Activated gamma-delta T cell (primary cell): ENCODE results near the gene FRMD8.

Experiments
- DNase-seq: peaks from one replicate; lab custom pipeline; 2025; lab: John Stamatoyannopoulos, UW

FRMD8 gene

GRCh38 chr11:65414776-65415498, 28.5 kb downstream of the FRMD8 start:
- DNase-seq: no peak

- no peak for DNase-seq
These were observed 29.3 kb downstream of the FRMD8 start for GRCh38 chr11:65415499-65416340.

- DNase-seq: peak; percentile 85
These were observed 29.9 kb downstream of the FRMD8 start for GRCh38 chr11:65416341-65416824.

- no peak for DNase-seq
These were observed 30.6 kb downstream of the FRMD8 start for GRCh38 chr11:65416841-65417701.

GRCh38 chr11:65417702-65418430, 31.4 kb downstream of the FRMD8 start:
- no peak for DNase-seq

GRCh38 chr11:65418431-65418680, 31.9 kb downstream of the FRMD8 start:
- no peak for DNase-seq

- DNase-seq: peak; percentile 69
These were observed 32.4 kb downstream of the FRMD8 start for GRCh38 chr11:65418681-65419459.

GRCh38 chr11:65419460-65419771, 33.0 kb downstream of the FRMD8 start:
- DNase-seq: no peak

GRCh38 chr11:65419772-65420481, 33.5 kb downstream of the FRMD8 start:
- no peak for DNase-seq

GRCh38 chr11:65420506-65420905, 34.1 kb downstream of the FRMD8 start:
- DNase-seq: no peak

GRCh38 chr11:65420979-65421793, 34.7 kb downstream of the FRMD8 start:
- DNase-seq: peak; percentile 42

GRCh38 chr11:65421794-65422632, 35.6 kb downstream of the FRMD8 start:
- peak; percentile 90 for DNase-seq

- peak; percentile 60 for DNase-seq
These were observed 36.4 kb downstream of the FRMD8 start, which contains the start of gene NEAT1 for GRCh38 chr11:65422633-65423515. NEAT1 (plus strand) TSS chr11:65422798.

- no peak for DNase-seq
These were observed 37.2 kb downstream of the FRMD8 start for GRCh38 chr11:65423516-65424204.

GRCh38 chr11:65424205-65425104, 38.0 kb downstream of the FRMD8 start:
- DNase-seq: no peak
